Breast epithelium (tissue), 3 donors: ENCODE measurements around the gene PTPRO.

Experiments
- POLR2A ChIP-seq: fragments of 450-650 bp; IDR thresholded peaks from one replicate; pipeline ENCODE4 v1.6.1; 2016; ENCODE audit warnings: antibody characterized with exemption, mild to moderate bottlenecking, moderate library complexity
- TF ChIP-seq, protein P1 (sequence below), 3 donors: fragments of 450-650 bp; IDR thresholded peaks; one replicate each; pipeline ENCODE4 v1.5.1; 2016 to 2017; ENCODE audit warnings: antibody characterized with exemption in 3 of 3, mild to moderate bottlenecking in 3 of 3, moderate library complexity in 3 of 3

- TF ChIP-seq POLR2A = no peak
- TF ChIP-seq, protein P1, sequence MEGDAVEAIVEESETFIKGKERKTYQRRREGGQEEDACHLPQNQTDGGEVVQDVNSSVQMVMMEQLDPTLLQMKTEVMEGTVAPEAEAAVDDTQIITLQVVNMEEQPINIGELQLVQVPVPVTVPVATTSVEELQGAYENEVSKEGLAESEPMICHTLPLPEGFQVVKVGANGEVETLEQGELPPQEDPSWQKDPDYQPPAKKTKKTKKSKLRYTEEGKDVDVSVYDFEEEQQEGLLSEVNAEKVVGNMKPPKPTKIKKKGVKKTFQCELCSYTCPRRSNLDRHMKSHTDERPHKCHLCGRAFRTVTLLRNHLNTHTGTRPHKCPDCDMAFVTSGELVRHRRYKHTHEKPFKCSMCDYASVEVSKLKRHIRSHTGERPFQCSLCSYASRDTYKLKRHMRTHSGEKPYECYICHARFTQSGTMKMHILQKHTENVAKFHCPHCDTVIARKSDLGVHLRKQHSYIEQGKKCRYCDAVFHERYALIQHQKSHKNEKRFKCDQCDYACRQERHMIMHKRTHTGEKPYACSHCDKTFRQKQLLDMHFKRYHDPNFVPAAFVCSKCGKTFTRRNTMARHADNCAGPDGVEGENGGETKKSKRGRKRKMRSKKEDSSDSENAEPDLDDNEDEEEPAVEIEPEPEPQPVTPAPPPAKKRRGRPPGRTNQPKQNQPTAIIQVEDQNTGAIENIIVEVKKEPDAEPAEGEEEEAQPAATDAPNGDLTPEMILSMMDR (IDR thresholded peaks at IDR 0.05) = no peak
These were observed 135.7 kb downstream of the PTPRO start for GRCh38 chr12:15458008-15458407.
